Sigmoid colon (tissue), 7 donors: Measurements from ENCODE around the gene CLRN3. TPM values are rescaled to one million over a fixed set of nuclear protein-coding genes. Genes with fewer than 3 reads are reported as not detected.

Experiments used
- polyA plus RNA-seq, 3 donors: library from polyadenylated mRNA; stranded (reverse); fragments of 200-250 nt; gene quantifications; one replicate each; pipeline ENCODE4 v1.2.3, GENCODE V29; 2013
- total RNA-seq, 4 donors: library from RNA; depleted of rRNA; stranded (reverse); fragments of >200 nt; gene quantifications; one replicate each; pipeline ENCODE4 v1.1.0, GENCODE V29; 2016
- donor health status: healthy with polysubstance abuse.
- donor health status: Bipolar disorder and iron deficiency.
- donor health status: healthy.

The CLRN3 gene
- total and polyA plus RNA-seq, 7 donors, result 37.8 to 88.9 (median 56.2) TPM; not detected in 4

Other genes with a start within 250 kb of the CLRN3 start
- under 1 TPM in 1 of 4 donors, not detected in 3; 0.36 TPM for gene FOXI2, start 155.8 kb downstream of the CLRN3 start, total RNA-seq
- under 1 TPM in 1 of 3 donors, not detected in 2; 0.15 TPM for gene FOXI2, start 155.8 kb downstream of the CLRN3 start, polyA plus RNA-seq
- gene PTPRE, start 14.2 kb upstream of the CLRN3 start, total RNA-seq, result 10 to 100 TPM; 10.7 to 17.9 (median 13.8) TPM
- 10 to 100 TPM in 1 of 3 donors, 1 to 10 TPM in 2; 4.2 to 11.9 (median 5.1) TPM for gene PTPRE, start 14.2 kb upstream of the CLRN3 start, polyA plus RNA-seq
- gene MKI67, start 233.5 kb upstream of the CLRN3 start, total RNA-seq, result 1 to 10 TPM in 2 of 4 donors, under 1 TPM in 2; 0.49 to 2.0 (median 1.2) TPM
- 10 to 100 TPM in 1 of 3 donors, 1 to 10 TPM in 1, under 1 TPM in 1; 0.60 to 29.0 (median 1.2) TPM for gene MKI67, start 233.5 kb upstream of the CLRN3 start, polyA plus RNA-seq